PFSK-1 (cell line): ENCODE data around the gene FXYD1.

Source experiments
- FOXP2 ChIP-seq: optimal IDR thresholded peaks from 2 replicates; pipeline ENCODE3; 2011; ENCODE audit warnings: borderline replicate concordance, control low read depth, inconsistent platforms; ENCODE audit not compliant: insufficient read depth; ENCODE audit errors: extremely low read length, extremely low read depth
- POLR2AphosphoS5 ChIP-seq: IDR thresholded peaks from 2 replicates; pipeline ENCODE4 v1.6.1; 2012; ENCODE audit warnings: low read depth, mild to moderate bottlenecking, control low read depth, low read length, moderate library complexity
- REST ChIP-seq, 2 experiments: IDR thresholded peaks; 2 replicates each; pipeline versions ENCODE4 v1.6.1 to v1.8.0; 2011 to 2012; ENCODE audit warnings: low read depth in 2 of 2, low read length in 2 of 2, control low read depth in 1 of 2, inconsistent platforms in 1 of 2, mild to moderate bottlenecking in 1 of 2, moderate library complexity in 1 of 2; ENCODE audit not compliant: insufficient read depth in 1 of 2
- SIN3A ChIP-seq: IDR thresholded peaks from 2 replicates; pipeline ENCODE4 v1.6.1; 2012; ENCODE audit warnings: mild to moderate bottlenecking, low read length, moderate library complexity, borderline replicate concordance; ENCODE audit not compliant: insufficient read depth
- TAF1 ChIP-seq: IDR thresholded peaks from 2 replicates; pipeline ENCODE4 v1.6.1; 2012; ENCODE audit warnings: low read length, control low read depth, borderline replicate concordance; ENCODE audit not compliant: insufficient read depth

FXYD1 gene

GRCh38 chr19:35168196-35168595 is 29.6 kb downstream of the FXYD1 start:
- TF ChIP-seq TAF1 = no peak
- no peak for TF ChIP-seq SIN3A
- no peak for TF ChIP-seq POLR2AphosphoS5
- TF ChIP-seq REST (IDR thresholded peaks at IDR 0.05; ENCODE audit: insufficient read depth in 1 of 2, low read depth in 2 of 2, low read length in 2 of 2) = no peak
- no peak for TF ChIP-seq FOXP2

GRCh38 chr19:35169221-35169995 is 30.8 kb downstream of the FXYD1 start:
- TF ChIP-seq TAF1 = no peak
- no peak for TF ChIP-seq SIN3A
- no peak for TF ChIP-seq REST (IDR thresholded peaks at IDR 0.05; ENCODE audit: insufficient read depth in 1 of 2, low read depth in 2 of 2, low read length in 2 of 2)
- TF ChIP-seq FOXP2 = no peak
- TF ChIP-seq POLR2AphosphoS5 = no peak

- TF ChIP-seq FOXP2 (no peak), POLR2AphosphoS5 (no peak), SIN3A (no peak), REST (IDR thresholded peaks at IDR 0.05; ENCODE audit: insufficient read depth in 1 of 2, low read depth in 2 of 2, low read length in 2 of 2) (no peak), TAF1 (no peak)
These were observed 31.9 kb downstream of the FXYD1 start for GRCh38 chr19:35170359-35171061.

GRCh38 chr19:35171730-35172129 is 33.1 kb downstream of the FXYD1 start:
- TF ChIP-seq TAF1 (no peak), POLR2AphosphoS5 (no peak), FOXP2 (no peak), REST (IDR thresholded peaks at IDR 0.05; ENCODE audit: insufficient read depth in 1 of 2, low read depth in 2 of 2, low read length in 2 of 2) (no peak), SIN3A (no peak)
